GM19463 (cell line): ENCODE data around the gene ISM1.
A peak's percentile ranks its signal among the peaks of the same experiment; 100 is the strongest.

Experiments
- ATAC-seq: cut with Tn5 transposase; IDR thresholded peaks from one replicate; pipeline ENCODE4 v1.9.1; 2021; ENCODE audit warnings: mild to moderate bottlenecking, moderate library complexity; ENCODE audit not compliant: unreplicated experiment

ISM1 gene

GRCh38 chr20:13220904-13221297 is at the start of gene ISM1:
Gene ISM1, plus strand, starts transcription at chr20:13221274. Its CDS starts 503 bp downstream, at chr20:13221777.
- peak; percentile 22 for ATAC-seq

- ATAC-seq, result no peak
These were observed 47.9 kb upstream of the ISM1 start for GRCh38 chr20:13173201-13173600.

GRCh38 chr20:13174402-13174801 is 46.7 kb upstream of the ISM1 start:
- peak; percentile 87 for ATAC-seq

- no peak for ATAC-seq
These were observed 39.8 kb upstream of the ISM1 start for GRCh38 chr20:13180986-13181889.

GRCh38 chr20:13183005-13183404 is 38.1 kb upstream of the ISM1 start:
- ATAC-seq, result peak; percentile 86

GRCh38 chr20:13186043-13186774 is 34.9 kb upstream of the ISM1 start:
- no peak for ATAC-seq

- no peak for ATAC-seq
These were observed 33.2 kb upstream of the ISM1 start for GRCh38 chr20:13187899-13188298.

- ATAC-seq, result no peak
These were observed 21.8 kb upstream of the ISM1 start for GRCh38 chr20:13199279-13199678.

GRCh38 chr20:13200767-13201500 is 20.1 kb upstream of the ISM1 start:
- ATAC-seq, result no peak

- ATAC-seq, result no peak
These were observed 18.5 kb upstream of the ISM1 start for GRCh38 chr20:13202565-13202964.

- no peak for ATAC-seq
These were observed 15.6 kb upstream of the ISM1 start for GRCh38 chr20:13205425-13205824.

GRCh38 chr20:13205848-13206434 is 15.1 kb upstream of the ISM1 start:
- ATAC-seq, result no peak

- ATAC-seq, result no peak
These were observed 14.1 kb upstream of the ISM1 start for GRCh38 chr20:13207016-13207415.

- ATAC-seq, result no peak
These were observed 9.0 kb upstream of the ISM1 start for GRCh38 chr20:13211956-13212618.

GRCh38 chr20:13212750-13213149 is 8.3 kb upstream of the ISM1 start:
- no peak for ATAC-seq

- ATAC-seq, result no peak
These were observed 7.7 kb upstream of the ISM1 start for GRCh38 chr20:13213335-13213734.

GRCh38 chr20:13216533-13216932 is 4.5 kb upstream of the ISM1 start:
- ATAC-seq, result no peak

- ATAC-seq, result no peak
These were observed 1.5 kb upstream of the ISM1 start for GRCh38 chr20:13219327-13220193.

- no peak for ATAC-seq
These were observed 725 bp upstream of the ISM1 start for GRCh38 chr20:13220194-13220903.
